Trophoblast cell (in vitro differentiated cells and primary cell): ENCODE data around the gene CACNA1B.
A peak's percentile ranks its signal among the peaks of the same experiment; 100 is the strongest.

ENCODE experiments used
- DNase-seq, 2 donors: peaks; one replicate each; pipeline ENCODE4 v3.0.0-alpha.2; 2016
- H2AFZ ChIP-seq: 2 replicates; pipeline ENCODE4 v1.6.1; 2013; ENCODE audit warnings: low read length, moderate library complexity, mild to moderate bottlenecking; ENCODE audit not compliant: insufficient read depth, poor library complexity
- H2AK5ac ChIP-seq: 2 replicates; pipeline ENCODE4 v1.6.1; 2013; ENCODE audit warnings: mild to moderate bottlenecking, low read length
- H2BK120ac ChIP-seq: 2 replicates; pipeline ENCODE4 v1.6.1; 2013; ENCODE audit warnings: low read length, mild to moderate bottlenecking, moderate library complexity; ENCODE audit not compliant: insufficient read depth, poor library complexity
- H2BK12ac ChIP-seq: 2 replicates; pipeline ENCODE4 v1.6.1; 2013; ENCODE audit warnings: mild to moderate bottlenecking, low read length, moderate library complexity
- H2BK5ac ChIP-seq: 2 replicates; pipeline ENCODE4 v1.6.1; 2013; ENCODE audit warnings: low read length, low read depth, moderate library complexity, mild to moderate bottlenecking; ENCODE audit not compliant: poor library complexity
- H3K14ac ChIP-seq: 2 replicates; pipeline ENCODE4 v1.6.1; 2013; ENCODE audit warnings: mild to moderate bottlenecking, low read length
- H3K18ac ChIP-seq: 2 replicates; pipeline ENCODE4 v1.6.1; 2013; ENCODE audit warnings: mild to moderate bottlenecking, low read length
- H3K23ac ChIP-seq: 2 replicates; pipeline ENCODE4 v1.6.1; 2013; ENCODE audit warnings: low read length
- H3K27ac ChIP-seq: 2 replicates; pipeline ENCODE4 v1.5.1; 2013; ENCODE audit warnings: low read depth, mild to moderate bottlenecking, inconsistent platforms, low read length, moderate library complexity
- H3K27me3 ChIP-seq: 2 replicates; pipeline ENCODE4 v1.6.1; 2013; ENCODE audit warnings: inconsistent platforms, mild to moderate bottlenecking, low read length, moderate library complexity; ENCODE audit not compliant: insufficient read depth
- H3K36me3 ChIP-seq, 2 experiments: 1 replicate in 1 of 2; 2 replicates in 1 of 2; pipeline ENCODE4 v1.6.1; 2013; ENCODE audit warnings: low read length in 2 of 2, mild to moderate bottlenecking in 2 of 2, moderate library complexity in 1 of 2; ENCODE audit not compliant: insufficient read depth in 2 of 2, control insufficient read depth in 1 of 2
- H3K4ac ChIP-seq: 2 replicates; pipeline ENCODE4 v1.6.1; 2013; ENCODE audit warnings: low read depth, mild to moderate bottlenecking, low read length, moderate library complexity
- H3K4me1 ChIP-seq, 2 experiments: 1 replicate in 1 of 2; 2 replicates in 1 of 2; pipeline ENCODE4 v1.6.1; 2013; ENCODE audit warnings: low read length in 2 of 2, mild to moderate bottlenecking in 2 of 2, moderate library complexity in 1 of 2; ENCODE audit not compliant: insufficient read depth in 2 of 2, control insufficient read depth in 1 of 2
- H3K4me2 ChIP-seq: 2 replicates; pipeline ENCODE4 v1.6.1; 2013; ENCODE audit warnings: inconsistent platforms, mild to moderate bottlenecking, low read length, moderate library complexity
- H3K4me3 ChIP-seq: 2 replicates; pipeline ENCODE4 v1.5.1; 2013; ENCODE audit warnings: mild to moderate bottlenecking, low read depth, low read length, inconsistent platforms
- H3K79me1 ChIP-seq: one replicate; pipeline ENCODE4 v1.6.1; 2013; ENCODE audit warnings: low read length
- H3K79me2 ChIP-seq: 2 replicates; pipeline ENCODE4 v1.6.1; 2013; ENCODE audit warnings: low read length, mild to moderate bottlenecking; ENCODE audit not compliant: control insufficient read depth, insufficient read depth, poor library complexity
- H3K9ac ChIP-seq: 2 replicates; pipeline ENCODE4 v1.6.1; 2013; ENCODE audit warnings: mild to moderate bottlenecking, low read length
- H3K9me3 ChIP-seq: 2 replicates; pipeline ENCODE4 v1.6.1; 2013; ENCODE audit warnings: low read depth, mild to moderate bottlenecking, control low read depth, inconsistent platforms, low read length; ENCODE audit not compliant: insufficient read depth
- H4K12ac ChIP-seq: 2 replicates; pipeline ENCODE4 v1.6.1; 2013; ENCODE audit warnings: low read depth, mild to moderate bottlenecking, low read length, moderate library complexity
- H4K8ac ChIP-seq: 2 replicates; pipeline ENCODE4 v1.6.1; 2013; ENCODE audit warnings: low read depth, mild to moderate bottlenecking, low read length, moderate library complexity
- H4K91ac ChIP-seq: one replicate; pipeline ENCODE4 v1.6.1; 2013; ENCODE audit warnings: low read depth, mild to moderate bottlenecking, low read length, moderate library complexity
- WGBS: extraction: QIAGEN DNeasy Blood & Tissue Kit; methylation state at CpG from one replicate; pipeline ENCODE4 v1.1.7; 2013; ENCODE audit warnings: missing lambda C conversion rate; ENCODE audit not compliant: insufficient read length, insufficient coverage; ENCODE audit errors: extremely low coverage; 5-methylcytosine and 5-hydroxymethylcytosine counted together

The CACNA1B gene

DNA sequence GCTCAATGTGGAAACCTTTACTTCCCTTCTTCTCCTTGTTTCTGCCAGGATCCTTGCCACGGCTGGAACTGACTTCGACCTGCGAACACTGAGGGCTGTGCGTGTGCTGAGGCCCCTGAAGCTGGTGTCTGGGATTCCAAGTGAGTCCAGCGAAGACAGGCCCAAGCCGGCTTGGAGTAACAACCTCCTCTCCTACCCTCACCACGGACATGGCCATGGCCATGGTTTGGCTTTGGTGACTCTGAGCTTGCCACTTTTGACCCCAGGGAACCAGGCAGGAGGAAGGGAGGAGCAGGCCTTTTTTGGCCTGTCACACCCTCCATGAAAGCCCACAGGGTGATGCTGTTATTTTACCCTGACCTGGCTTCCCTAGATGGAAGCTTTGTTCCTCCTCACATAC lies 35.5 kb downstream of the CACNA1B start:
- Histone ChIP-seq H3K9ac (no peak overlapping the region), H2AFZ (no peak overlapping the region), H3K79me1 (no peaks in the 10 kb centered on the region)

GRCh38 chr9:137913771-137914767 lies 36.5 kb downstream of the CACNA1B start:
- H3K79me2 ChIP-seq: no peaks in the 10 kb centered on the region
- no peak overlapping the region for H3K9ac ChIP-seq
- H3K36me3 ChIP-seq: no peaks in the 10 kb centered on the region
- H2BK5ac ChIP-seq: no peak overlapping the region
- H4K12ac ChIP-seq: no peak overlapping the region
- no peak overlapping the region for H2AFZ ChIP-seq
- H3K4me1 ChIP-seq: peaks cover 0 to 3% of the 10 kb centered on the region in 2 experiments
- WGBS: no CpG with 5 or more reads among the region's 5 CpGs
- no peak overlapping the region for H4K8ac ChIP-seq
- H3K18ac ChIP-seq: no peak overlapping the region
- no peaks in the 10 kb centered on the region for H3K79me1 ChIP-seq
- no peaks in the 10 kb centered on the region for H3K27me3 ChIP-seq
- DNase-seq: no peak
- no peak overlapping the region for H3K4me3 ChIP-seq
- H2AK5ac ChIP-seq: no peak overlapping the region
- H3K4me2 ChIP-seq: no peak overlapping the region
- H3K23ac ChIP-seq: no peak overlapping the region
- H2BK120ac ChIP-seq: no peak overlapping the region
- no peak overlapping the region for H3K4ac ChIP-seq
- H3K14ac ChIP-seq: no peak overlapping the region
- no peak overlapping the region for H3K27ac ChIP-seq
- no peak overlapping the region for H4K91ac ChIP-seq
- H3K9me3 ChIP-seq: peaks cover 24% of the 10 kb centered on the region
- H2BK12ac ChIP-seq: no peak overlapping the region

More for the DNA sequence above, 35.5 kb downstream of the CACNA1B start:
- H2BK120ac ChIP-seq: no peak overlapping the region
- no peak overlapping the region for H2BK5ac ChIP-seq
- no peak overlapping the region for H4K8ac ChIP-seq
- no peak overlapping the region for H3K4me2 ChIP-seq
- H3K4me3 ChIP-seq: no peak overlapping the region
- no peak overlapping the region for H2AK5ac ChIP-seq
- H2BK12ac ChIP-seq: no peak overlapping the region
- no peak overlapping the region for H4K91ac ChIP-seq
- peaks cover 19% of the 10 kb centered on the region for H3K9me3 ChIP-seq
- no peaks in the 10 kb centered on the region for H3K36me3 ChIP-seq
- no peak overlapping the region for H3K23ac ChIP-seq
- H3K14ac ChIP-seq: no peak overlapping the region
- no peaks in the 10 kb centered on the region for H3K27me3 ChIP-seq
- no peak overlapping the region for H3K4ac ChIP-seq
- H4K12ac ChIP-seq: no peak overlapping the region
- H3K79me2 ChIP-seq: no peaks in the 10 kb centered on the region
- H3K4me1 ChIP-seq: no peaks in the 10 kb centered on the region
- DNase-seq: no peak
- no peak overlapping the region for H3K27ac ChIP-seq
- no CpG with 5 or more reads among the region's 7 CpGs for WGBS
- no peak overlapping the region for H3K18ac ChIP-seq

- no peaks in the 10 kb centered on the region for H3K79me1 ChIP-seq
- H3K4me1 ChIP-seq: peaks cover 0 to 6% of the 10 kb centered on the region in 2 experiments
- WGBS: no CpG with 5 or more reads among the region's 11 CpGs
- no peak overlapping the region for H3K9ac ChIP-seq
- no peaks in the 10 kb centered on the region for H3K36me3 ChIP-seq
- H2BK5ac ChIP-seq: no peak overlapping the region
- H3K9me3 ChIP-seq: peaks cover 34% of the 10 kb centered on the region
- no peak overlapping the region for H3K4me2 ChIP-seq
- peak overlapping the region; percentile 20 for H3K4me3 ChIP-seq
- no peak for DNase-seq
- H2AK5ac ChIP-seq: no peak overlapping the region
- H2BK120ac ChIP-seq: no peak overlapping the region
- no peak overlapping the region for H2BK12ac ChIP-seq
- no peak overlapping the region for H4K91ac ChIP-seq
- no peak overlapping the region for H3K14ac ChIP-seq
- no peak overlapping the region for H3K18ac ChIP-seq
- H3K23ac ChIP-seq: no peak overlapping the region
- H3K27me3 ChIP-seq: no peaks in the 10 kb centered on the region
- no peak overlapping the region for H3K27ac ChIP-seq
- no peak overlapping the region for H4K8ac ChIP-seq
- H4K12ac ChIP-seq: no peak overlapping the region
- H3K79me2 ChIP-seq: no peaks in the 10 kb centered on the region
- no peak overlapping the region for H3K4ac ChIP-seq
- no peak overlapping the region for H2AFZ ChIP-seq
Measured at GRCh38 chr9:137916540-137916939, 39.0 kb downstream of the CACNA1B start.

- H3K9me3 ChIP-seq: peaks cover 39% of the 10 kb centered on the region
- no peak for DNase-seq
- no peak overlapping the region for H2BK120ac ChIP-seq
- H2AK5ac ChIP-seq: no peak overlapping the region
- no peak overlapping the region for H3K4ac ChIP-seq
- no peak overlapping the region for H3K4me3 ChIP-seq
- no peak overlapping the region for H2AFZ ChIP-seq
- H2BK12ac ChIP-seq: no peak overlapping the region
- no peak overlapping the region for H4K91ac ChIP-seq
- no peak overlapping the region for H3K23ac ChIP-seq
- H3K4me1 ChIP-seq: peaks cover 0 to 6% of the 10 kb centered on the region in 2 experiments
- no peaks in the 10 kb centered on the region for H3K27me3 ChIP-seq
- no peak overlapping the region for H3K9ac ChIP-seq
- H3K27ac ChIP-seq: no peak overlapping the region
- no peak overlapping the region for H3K14ac ChIP-seq
- no peak overlapping the region for H3K18ac ChIP-seq
- H3K79me1 ChIP-seq: no peaks in the 10 kb centered on the region
- H2BK5ac ChIP-seq: no peak overlapping the region
- no peaks in the 10 kb centered on the region for H3K79me2 ChIP-seq
- H3K4me2 ChIP-seq: no peak overlapping the region
- H4K8ac ChIP-seq: no peak overlapping the region
- WGBS: no CpG with 5 or more reads among the region's 8 CpGs
- no peak overlapping the region for H4K12ac ChIP-seq
- H3K36me3 ChIP-seq: no peaks in the 10 kb centered on the region
Measured at GRCh38 chr9:137917116-137917515, 39.5 kb downstream of the CACNA1B start.
